H7 (cell line): ENCODE results near the gene SLC38A10. TPM values are rescaled to one million over a fixed set of nuclear protein-coding genes. Genes with fewer than 3 reads are reported as not detected.
A peak's percentile ranks its signal among the peaks of the same experiment; 100 is the strongest.

Source experiments
- DNase-seq: peaks from one replicate; pipeline ENCODE4 v3.0.0; 2012
- H3K27me3 ChIP-seq: 2 replicates; pipeline ENCODE4 v1.6.0; 2011; ENCODE audit warnings: mild to moderate bottlenecking, low read length; ENCODE audit not compliant: control insufficient read depth, insufficient read depth
- H3K36me3 ChIP-seq: replicated peaks from 2 replicates; pipeline ENCODE4 v1.5.1; 2011; ENCODE audit warnings: low read length; ENCODE audit not compliant: control insufficient read depth, insufficient read depth
- H3K4me3 ChIP-seq: 2 replicates; pipeline ENCODE4 v1.5.1; 2011; ENCODE audit warnings: low read depth, mild to moderate bottlenecking, control low read depth, low read length, moderate library complexity; ENCODE audit not compliant: insufficient read depth
- total RNA-seq: library from RNA; depleted of rRNA; stranded (reverse); fragments of >200 nt; shearing (Covaris generic); gene quantifications from 2 replicates; pipeline ENCODE4 v1.2.3, GENCODE V29; 2014

SLC38A10 gene
- total RNA-seq, 1 experiment from 2014 or later: 44.2 TPM

- Histone ChIP-seq H3K4me3 (no peak overlapping the region), H3K27me3 (no peaks in the 10 kb centered on the region), H3K36me3 (peaks cover 2% of the 10 kb centered on the region)
- no peak for DNase-seq
These were observed 7.2 kb downstream of the SLC38A10 start for GRCh38 chr17:81287741-81288430.

GRCh38 chr17:81287152-81287551 is 8.0 kb downstream of the SLC38A10 start:
- Histone ChIP-seq H3K4me3 (no peak overlapping the region), H3K36me3 (peaks cover 2% of the 10 kb centered on the region), H3K27me3 (no peaks in the 10 kb centered on the region)
- DNase-seq: no peak

DNA sequence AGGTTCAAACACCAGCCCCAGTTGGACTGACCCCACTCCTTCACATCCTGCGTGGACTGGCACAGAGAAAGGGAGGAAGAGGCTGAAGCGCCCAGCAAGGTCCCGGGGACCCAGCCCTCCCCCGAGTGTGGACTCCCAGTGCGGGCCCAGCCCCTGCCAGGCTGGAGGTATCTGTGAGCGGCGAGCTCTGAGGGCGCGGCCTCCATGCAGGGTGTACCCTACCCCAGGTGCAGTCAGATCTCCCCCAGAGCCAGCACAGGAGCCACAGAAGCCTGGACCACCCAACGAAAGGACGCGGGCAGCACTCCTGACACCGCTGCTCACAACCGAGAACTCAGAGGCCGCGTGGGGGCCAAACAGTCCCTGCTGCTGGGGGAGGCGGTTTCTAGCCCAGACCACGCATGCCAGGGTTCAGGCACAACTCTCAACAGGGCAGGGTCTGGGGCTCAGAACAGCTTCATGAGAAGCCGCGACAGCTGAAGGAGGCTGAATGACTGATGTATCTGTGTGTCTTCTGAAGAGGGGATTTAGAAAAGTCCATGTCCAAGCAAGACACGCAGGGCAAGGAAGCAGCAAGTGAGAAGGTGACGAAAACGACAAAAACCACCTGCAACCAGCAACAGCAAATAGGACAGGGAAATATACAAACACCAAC is 8.5 kb downstream of the SLC38A10 start:
- peaks cover 2% of the 10 kb centered on the region for H3K36me3 ChIP-seq
- no peak overlapping the region for H3K4me3 ChIP-seq
- DNase-seq: no peak
- no peaks in the 10 kb centered on the region for H3K27me3 ChIP-seq

DNA sequence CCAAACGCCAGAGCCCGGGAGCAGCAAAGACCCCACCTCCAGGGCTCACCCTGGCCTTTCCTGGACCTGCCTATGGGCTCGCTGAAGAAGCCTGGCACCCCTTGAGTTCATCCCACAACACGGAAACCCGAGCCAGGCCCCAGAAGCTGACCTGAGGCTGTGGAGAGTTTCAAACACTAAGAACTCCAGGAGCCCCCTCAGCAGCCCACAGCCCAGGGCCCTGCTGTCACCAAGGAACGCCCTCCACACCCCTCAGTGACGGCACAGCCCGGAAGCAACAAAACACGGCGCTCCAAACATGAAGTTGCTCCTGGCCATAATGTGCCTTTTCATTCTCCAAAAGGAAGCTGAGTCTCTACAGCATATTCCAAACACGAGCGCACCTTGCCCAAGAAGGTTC is 9.2 kb downstream of the SLC38A10 start:
- DNase-seq: no peak
- Histone ChIP-seq H3K36me3 (peaks cover 2% of the 10 kb centered on the region), H3K27me3 (no peaks in the 10 kb centered on the region), H3K4me3 (no peak overlapping the region)

GRCh38 chr17:81285179-81285878 is 9.8 kb downstream of the SLC38A10 start:
- H3K4me3 ChIP-seq: no peak overlapping the region
- peaks cover 2% of the 10 kb centered on the region for H3K36me3 ChIP-seq
- H3K27me3 ChIP-seq: no peaks in the 10 kb centered on the region
- DNase-seq: peak; percentile 74

- Histone ChIP-seq H3K36me3 (no peaks in the 10 kb centered on the region), H3K27me3 (no peaks in the 10 kb centered on the region), H3K4me3 (no peak overlapping the region)
- no peak for DNase-seq
These were observed 12.2 kb downstream of the SLC38A10 start for GRCh38 chr17:81282876-81283275.

- no peak for DNase-seq
- no peaks in the 10 kb centered on the region for H3K27me3 ChIP-seq
- no peaks in the 10 kb centered on the region for H3K36me3 ChIP-seq
- no peak overlapping the region for H3K4me3 ChIP-seq
These were observed 13.0 kb downstream of the SLC38A10 start for GRCh38 chr17:81282141-81282540.

DNA sequence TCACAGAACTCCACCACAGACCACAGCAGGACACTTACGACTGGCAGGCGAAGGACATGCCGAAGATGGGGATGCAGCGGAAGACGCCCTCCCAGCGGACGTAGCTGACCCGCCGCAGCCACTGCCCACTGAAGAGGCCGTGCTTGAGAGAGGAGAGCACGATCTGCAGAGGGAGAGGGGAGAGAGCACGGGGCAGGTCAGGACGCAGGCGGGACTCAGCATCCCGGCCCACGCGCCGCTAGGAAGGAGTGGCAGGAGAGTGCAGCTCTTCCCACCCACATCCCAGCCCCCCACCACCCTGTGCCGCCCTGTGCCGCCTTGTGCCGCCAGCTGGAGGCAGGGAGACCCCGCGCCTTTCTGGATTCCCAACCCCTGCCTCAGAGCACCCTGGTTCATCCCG is 14.5 kb downstream of the SLC38A10 start:
- Histone ChIP-seq H3K36me3 (peaks cover 1% of the 10 kb centered on the region; the same call in 1 of the 2 replicates), H3K27me3 (no peaks in the 10 kb centered on the region), H3K4me3 (no peak overlapping the region)
- no peak for DNase-seq

- no peak overlapping the region for H3K4me3 ChIP-seq
- no peaks in the 10 kb centered on the region for H3K27me3 ChIP-seq
- peaks cover 1% of the 10 kb centered on the region; the same call in 1 of the 2 replicates for H3K36me3 ChIP-seq
- no peak for DNase-seq
These were observed 15.5 kb downstream of the SLC38A10 start for GRCh38 chr17:81279278-81280275.

- no peak overlapping the region for H3K4me3 ChIP-seq
These were observed 16.3 kb downstream of the SLC38A10 start for GRCh38 chr17:81278831-81279230.

DNA sequence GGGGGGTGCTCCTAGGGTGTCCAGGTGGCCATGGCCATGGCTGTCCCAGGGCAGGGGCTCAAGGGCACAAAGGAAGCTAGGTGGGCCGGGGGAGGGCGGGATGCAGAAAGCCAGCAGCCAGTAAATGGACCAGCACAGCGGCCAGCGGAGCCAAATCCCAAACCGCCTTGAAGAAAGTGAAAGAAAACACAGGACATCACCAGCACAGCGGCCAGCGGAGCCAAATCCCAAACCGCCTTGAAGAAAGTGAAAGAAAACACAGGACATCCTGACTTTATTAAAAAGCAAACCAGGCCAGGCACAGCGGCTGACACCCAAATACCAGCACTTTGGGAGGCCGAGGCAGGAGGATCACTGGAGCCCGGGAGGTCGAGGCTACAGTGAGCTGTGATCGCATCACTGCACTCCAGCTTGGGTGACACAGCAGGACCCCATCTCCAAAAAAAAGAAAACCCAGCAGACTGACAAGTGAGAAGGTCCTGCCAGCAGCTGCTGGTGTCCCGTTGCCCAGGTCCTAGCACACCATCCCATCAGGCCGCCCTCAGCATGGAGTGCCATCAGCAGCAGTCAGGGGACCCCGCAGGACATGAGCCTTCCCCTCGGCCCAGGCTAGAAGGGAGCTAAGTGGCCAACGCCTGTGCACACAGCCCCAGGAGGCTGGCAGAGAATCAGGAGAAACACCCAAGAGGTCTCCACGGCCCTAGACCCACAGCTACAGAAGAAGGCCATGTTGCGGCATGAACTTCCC is 17.0 kb downstream of the SLC38A10 start:
- no peaks in the 10 kb centered on the region for H3K27me3 ChIP-seq
- DNase-seq: no peak
- H3K4me3 ChIP-seq: no peak overlapping the region
- H3K36me3 ChIP-seq: peaks cover 1% of the 10 kb centered on the region; the same call in 1 of the 2 replicates

More at GRCh38 chr17:81278831-81279230, 16.3 kb downstream of the SLC38A10 start:
- no peak for DNase-seq
- peaks cover 1% of the 10 kb centered on the region; the same call in 1 of the 2 replicates for H3K36me3 ChIP-seq
- no peaks in the 10 kb centered on the region for H3K27me3 ChIP-seq

DNA sequence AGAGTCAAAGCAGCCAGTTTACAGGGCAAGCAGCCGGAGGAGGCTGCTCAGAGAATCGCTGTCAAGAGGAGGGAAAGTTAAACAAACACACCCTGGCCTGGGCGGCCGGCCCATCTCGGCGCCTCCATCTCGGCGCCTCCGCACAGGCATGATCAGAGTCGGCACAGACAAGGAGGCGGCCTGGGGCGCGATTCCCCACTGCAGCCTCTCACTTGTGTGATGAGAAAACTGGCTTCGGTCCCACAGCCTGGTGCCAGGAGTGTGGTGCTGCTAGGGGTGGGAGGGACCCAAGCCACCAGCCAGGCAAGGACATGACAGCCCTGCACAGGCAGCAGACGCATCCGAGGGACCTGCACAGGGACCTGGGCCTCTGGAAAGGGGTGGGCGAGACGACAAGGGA is 17.7 kb downstream of the SLC38A10 start:
- H3K27me3 ChIP-seq: no peaks in the 10 kb centered on the region
- DNase-seq: no peak
- H3K4me3 ChIP-seq: no peak overlapping the region
- H3K36me3 ChIP-seq: peaks cover 1% of the 10 kb centered on the region; the same call in 1 of the 2 replicates

DNA sequence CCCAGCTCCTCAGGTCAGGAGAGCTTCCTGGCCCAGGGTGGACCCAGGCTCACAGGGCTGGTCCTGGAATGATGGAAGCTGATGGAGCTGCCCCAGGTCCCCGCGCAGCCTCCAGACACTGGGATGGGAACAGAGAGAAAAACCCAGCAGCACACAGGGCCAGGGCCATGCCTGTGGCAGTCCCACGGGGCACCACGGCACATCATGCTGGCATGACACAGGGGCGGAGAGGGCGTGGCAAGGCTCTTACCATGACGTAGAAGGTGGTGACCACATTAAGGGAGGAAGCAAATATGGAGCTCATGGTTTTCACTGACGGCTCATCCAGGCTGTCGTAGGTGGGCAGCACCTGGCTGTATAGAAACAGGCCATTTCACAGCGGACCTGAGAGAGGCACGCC is 18.3 kb downstream of the SLC38A10 start:
- Histone ChIP-seq H3K4me3 (no peak overlapping the region), H3K36me3 (peaks cover 1% of the 10 kb centered on the region; the same call in 1 of the 2 replicates), H3K27me3 (no peaks in the 10 kb centered on the region)
- DNase-seq: no peak
